ENCODE measurements around the gene LSAMP.

GRCh38 chr3:115814778-115815380 is 630.4 kb downstream of the LSAMP start:
- TF ChIP-seq CTCF (IDR thresholded peaks at IDR 0.05) (peak; percentile 99), EZH2 (IDR thresholded peaks at IDR 0.05; ENCODE audit: borderline replicate concordance, insufficient read depth, low read depth, low read length, poor library complexity, severe bottlenecking) (no peak)
